Fibroblast of mammary gland (primary cell): ENCODE measurements around the gene NUBP1.

Experiments
- DNase-seq: peaks from one replicate; pipeline ENCODE4 v3.0.0-alpha.2; 2010; ENCODE audit warnings: low read depth
- H3K4me3 ChIP-seq: 2 replicates; pipeline ENCODE4 v1.5.1; 2011; ENCODE audit warnings: low read depth, mild to moderate bottlenecking, low read length, moderate library complexity; ENCODE audit not compliant: control insufficient read depth
- TF ChIP-seq, protein P1 (sequence below): conservative IDR thresholded peaks from 2 replicates; pipeline ENCODE4 v1.5.1; 2011; ENCODE audit warnings: low read depth, low read length, inconsistent platforms; ENCODE audit not compliant: control insufficient read depth, insufficient read depth

The NUBP1 gene

GRCh38 chr16:10799736-10800135, 56.1 kb downstream of the NUBP1 start:
- DNase-seq: no peak
- no peak overlapping the region for H3K4me3 ChIP-seq
- TF ChIP-seq, protein P1, sequence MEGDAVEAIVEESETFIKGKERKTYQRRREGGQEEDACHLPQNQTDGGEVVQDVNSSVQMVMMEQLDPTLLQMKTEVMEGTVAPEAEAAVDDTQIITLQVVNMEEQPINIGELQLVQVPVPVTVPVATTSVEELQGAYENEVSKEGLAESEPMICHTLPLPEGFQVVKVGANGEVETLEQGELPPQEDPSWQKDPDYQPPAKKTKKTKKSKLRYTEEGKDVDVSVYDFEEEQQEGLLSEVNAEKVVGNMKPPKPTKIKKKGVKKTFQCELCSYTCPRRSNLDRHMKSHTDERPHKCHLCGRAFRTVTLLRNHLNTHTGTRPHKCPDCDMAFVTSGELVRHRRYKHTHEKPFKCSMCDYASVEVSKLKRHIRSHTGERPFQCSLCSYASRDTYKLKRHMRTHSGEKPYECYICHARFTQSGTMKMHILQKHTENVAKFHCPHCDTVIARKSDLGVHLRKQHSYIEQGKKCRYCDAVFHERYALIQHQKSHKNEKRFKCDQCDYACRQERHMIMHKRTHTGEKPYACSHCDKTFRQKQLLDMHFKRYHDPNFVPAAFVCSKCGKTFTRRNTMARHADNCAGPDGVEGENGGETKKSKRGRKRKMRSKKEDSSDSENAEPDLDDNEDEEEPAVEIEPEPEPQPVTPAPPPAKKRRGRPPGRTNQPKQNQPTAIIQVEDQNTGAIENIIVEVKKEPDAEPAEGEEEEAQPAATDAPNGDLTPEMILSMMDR: no peak

DNA sequence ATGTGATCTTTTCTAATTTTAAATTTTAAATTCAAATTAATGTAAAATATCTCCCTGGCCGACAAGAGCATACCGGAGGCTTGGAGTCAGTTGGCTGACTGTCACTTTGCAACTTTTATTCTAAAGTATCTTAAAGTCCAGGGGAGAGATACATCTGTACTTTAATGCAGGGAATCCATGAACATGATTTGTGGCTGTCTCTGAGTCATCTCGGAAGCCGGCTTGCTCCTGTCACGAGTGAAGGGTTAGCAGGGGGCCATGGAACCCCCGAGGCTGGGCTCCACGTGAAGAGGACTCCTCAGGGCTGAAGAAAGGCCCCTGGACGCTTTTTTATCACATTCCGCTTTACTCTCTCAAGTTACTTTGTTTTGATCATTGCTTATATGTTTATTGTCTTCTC, 61.7 kb downstream of the NUBP1 start:
- DNase-seq: no peak
- H3K4me3 ChIP-seq: no peak overlapping the region
- TF ChIP-seq, protein P1: no peak

DNA sequence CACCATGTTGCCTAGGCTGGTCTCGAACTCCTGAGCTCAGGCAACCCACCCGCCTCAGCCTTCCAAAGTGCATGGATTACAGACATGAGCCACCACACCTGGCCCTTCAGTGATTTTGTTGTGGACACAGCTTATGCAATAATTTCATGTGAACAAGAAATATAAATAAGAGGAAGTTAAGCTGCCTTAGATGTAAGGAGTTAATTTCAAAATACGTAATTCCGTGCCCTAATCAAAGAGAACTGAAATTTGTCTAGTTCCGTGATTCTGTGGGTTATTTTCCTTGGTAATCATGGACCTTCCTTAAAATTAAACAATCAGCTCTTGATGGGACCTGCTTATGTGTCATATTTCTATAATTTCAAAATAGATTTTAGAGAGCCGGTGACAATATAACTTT, 63.1 kb downstream of the NUBP1 start:
- TF ChIP-seq, protein P1: no peak
- no peak for DNase-seq
- H3K4me3 ChIP-seq: no peak overlapping the region

DNA sequence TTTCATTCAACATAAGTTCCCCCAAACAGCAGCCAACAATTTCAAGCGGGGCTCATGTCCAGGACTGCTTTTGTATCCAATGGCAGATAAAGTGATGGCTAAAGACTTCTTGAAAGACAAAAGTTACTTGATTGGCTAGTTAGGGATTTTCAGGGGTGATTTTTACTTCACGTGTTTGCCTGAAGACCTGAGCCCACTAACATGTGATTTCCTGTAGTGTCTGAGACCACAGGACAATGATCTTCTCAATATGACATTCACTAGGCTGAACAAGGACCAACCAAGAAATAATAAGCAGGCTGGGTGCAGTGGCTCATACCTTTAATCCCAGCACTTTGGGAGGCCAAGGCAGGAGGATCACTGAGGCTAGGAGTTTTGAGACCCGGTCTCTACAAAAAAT, 64.6 kb downstream of the NUBP1 start:
- H3K4me3 ChIP-seq: no peak overlapping the region
- DNase-seq: no peak
- TF ChIP-seq, protein P1: no peak

DNA sequence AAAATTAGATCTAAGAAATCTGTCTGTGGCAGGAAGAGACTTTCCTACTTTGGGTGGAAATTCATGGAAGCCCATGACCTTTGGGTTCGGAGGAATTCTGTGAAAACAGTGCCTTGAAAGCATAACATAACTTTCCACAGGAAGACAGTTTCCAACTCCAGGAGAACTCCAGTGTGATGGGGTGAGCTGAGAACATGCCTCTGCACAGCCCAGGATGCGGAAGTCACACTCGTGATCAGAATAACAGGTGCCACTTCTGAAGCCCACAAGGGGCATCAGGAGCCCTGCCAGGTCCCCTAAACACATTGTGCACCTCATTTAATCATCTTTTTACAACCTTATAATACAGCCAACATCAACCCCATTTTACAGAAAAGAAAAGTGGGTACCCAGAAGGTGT, 65.2 kb downstream of the NUBP1 start:
- TF ChIP-seq, protein P1: no peak
- DNase-seq: no peak

GRCh38 chr16:10809706-10810105, 66.1 kb downstream of the NUBP1 start:
- TF ChIP-seq, protein P1: no peak
- no peak for DNase-seq
- no peak overlapping the region for H3K4me3 ChIP-seq

More for the DNA sequence above, 65.2 kb downstream of the NUBP1 start:
- no peak overlapping the region for H3K4me3 ChIP-seq
